Transverse colon (tissue), 4 donors: ENCODE results near the gene TFAP2E. TPM values are rescaled to one million over a fixed set of nuclear protein-coding genes. Genes with fewer than 3 reads are reported as not detected.

Source experiments
- DNase-seq: peaks from one replicate; pipeline ENCODE4 v3.0.0-alpha.2; 2019
- H3K27ac ChIP-seq, 4 donors: fragments of 200-600 bp; sonication (generic); 2 replicates each; pipeline ENCODE4 v1.5.1; 2016 to 2018; ENCODE audit warnings: inconsistent platforms in 4 of 4
- H3K27me3 ChIP-seq: fragments of 200-600 bp; sonication (generic); 2 replicates; pipeline ENCODE4 v1.5.1; 2017; ENCODE audit warnings: inconsistent platforms
- H3K36me3 ChIP-seq, 4 donors: fragments of 200-600 bp; sonication (generic); 2 replicates each; pipeline ENCODE4 v1.5.1; 2017 to 2019; ENCODE audit warnings: inconsistent platforms in 4 of 4
- H3K4me1 ChIP-seq, 4 donors: fragments of 200-600 bp; sonication (generic); 2 replicates each; pipeline ENCODE4 v1.5.1; 2017 to 2020; ENCODE audit warnings: inconsistent platforms in 4 of 4
- H3K4me3 ChIP-seq, 4 donors: fragments of 200-600 bp; sonication (generic); 1 replicate in 1 of 4; 2 replicates in 3 of 4; pipeline versions ENCODE4 v1.5.1 to v1.6.1; 2017 to 2019; ENCODE audit warnings: inconsistent platforms in 4 of 4
- H3K9me3 ChIP-seq, 2 donors: fragments of 200-600 bp; sonication (generic); 2 replicates each; pipeline ENCODE4 v1.5.1; 2017 to 2019; ENCODE audit warnings: inconsistent platforms in 2 of 2
- CTCF ChIP-seq, 5 experiments: fragments of 200-600 bp in 3 of 5; fragments of 450-650 bp in 2 of 5; sonication (generic) in 3 of 5; IDR thresholded peaks; 1 replicate in 2 of 5; 2 replicates in 3 of 5; pipeline ENCODE4 v1.5.1; 2016 to 2017; ENCODE audit warnings: antibody characterized with exemption in 5 of 5, inconsistent platforms in 3 of 5, mild to moderate bottlenecking in 2 of 5, moderate library complexity in 1 of 5
- EP300 ChIP-seq: sonication (generic); formaldehyde crosslinking; IDR thresholded peaks from one replicate; pipeline ENCODE4 v1.6.1; 2017; ENCODE audit warnings: antibody characterized with exemption, low read depth
- POLR2A ChIP-seq: fragments of 450-650 bp; IDR thresholded peaks from one replicate; pipeline ENCODE4 v1.6.1; 2016; ENCODE audit warnings: antibody characterized with exemption, mild to moderate bottlenecking, moderate library complexity
- POLR2AphosphoS5 ChIP-seq, 3 donors: sonication (generic); formaldehyde crosslinking; IDR thresholded peaks; one replicate each; pipeline ENCODE4 v1.6.1; 2016; ENCODE audit warnings: antibody characterized with exemption in 3 of 3
- WGBS, 2 donors: methylation state at CpG; one replicate each; pipeline ENCODE4 v1.1.5; 2018; ENCODE audit warnings: low coverage in 1 of 2; 5-methylcytosine and 5-hydroxymethylcytosine counted together
- in situ Hi-C, 4 donors: fragments of 200-750 bp; cut with MboI; loops; one replicate each; pipeline versions ENCODE4 v1.15.0 to v1.15.1; 2017; ENCODE audit warnings: low sequenced_read_pairs in 3 of 4, low pct_ligation_motif_present in 1 of 4, low pct_unique_long_range_greater_than_20kb in 1 of 4
- intact Hi-C: fragments of 100-400 bp; cut with DNase I; formaldehyde crosslinking; loops from one replicate; pipeline ENCODE4 v1.15.1; 2023; ENCODE audit warnings: low total_unique reads
- total RNA-seq, 4 donors: library from RNA; depleted of rRNA; stranded (reverse); fragments of >200 nt; gene quantifications; one replicate each; pipeline ENCODE4 v1.1.0, GENCODE V29; 2016

TFAP2E gene
- total RNA-seq, 4 donors from 2014 or later, result 0.27 to 1.4 TPM; not detected in 2

GRCh38 chr1:35586808-35587207, 13.7 kb downstream of the TFAP2E start:
- in situ Hi-C loops (no loop called here), intact Hi-C loops (no loop called here)
- no peaks in the 10 kb centered on the region for H3K27me3 ChIP-seq
- no peak for DNase-seq
- no peaks in the 10 kb centered on the region for H3K4me1 ChIP-seq
- no peaks in the 10 kb centered on the region for H3K36me3 ChIP-seq
- no peak for TF ChIP-seq EP300
- TF ChIP-seq POLR2A, result no peak
- TF ChIP-seq CTCF (IDR thresholded peaks at IDR 0.05), result no peak
- no peak for TF ChIP-seq POLR2AphosphoS5 (IDR thresholded peaks at IDR 0.05)
- H3K4me3 ChIP-seq, result no peak overlapping the region
- H3K9me3 ChIP-seq, result no peaks in the 10 kb centered on the region
- no peak overlapping the region for H3K27ac ChIP-seq
- 92% methylated on average over 7 of the region's 7 CpGs; no CpG with 5 or more reads in 1 of the 2 donors for WGBS, 2 donors

- whole genome bisulfite sequencing, 2 donors, result 75% methylated on average over 6 of the region's 6 CpGs; no CpG with 5 or more reads in 1 of the 2 donors
- Histone ChIP-seq H3K27ac (no peak overlapping the region), H3K9me3 (no peaks in the 10 kb centered on the region), H3K4me1 (no peaks in the 10 kb centered on the region), H3K36me3 (no peaks in the 10 kb centered on the region), H3K4me3 (no peak overlapping the region), H3K27me3 (no peaks in the 10 kb centered on the region)
- DNase-seq, result no peak
- in situ Hi-C loops (no loop called here), intact Hi-C loops (no loop called here)
- TF ChIP-seq POLR2A (no peak), POLR2AphosphoS5 (IDR thresholded peaks at IDR 0.05) (no peak), CTCF (IDR thresholded peaks at IDR 0.05) (no peak), EP300 (no peak)
These were observed 14.6 kb downstream of the TFAP2E start for GRCh38 chr1:35587736-35588135.

- in situ Hi-C loops (no loop called here), intact Hi-C loops (no loop called here)
- H3K4me1 ChIP-seq, result no peaks in the 10 kb centered on the region
- no peak for DNase-seq
- no peaks in the 10 kb centered on the region for H3K27me3 ChIP-seq
- TF ChIP-seq POLR2A, result no peak
- no peak for TF ChIP-seq POLR2AphosphoS5 (IDR thresholded peaks at IDR 0.05)
- TF ChIP-seq CTCF (IDR thresholded peaks at IDR 0.05), result no peak
- no peak for TF ChIP-seq EP300
- no peaks in the 10 kb centered on the region for H3K36me3 ChIP-seq
- no peak overlapping the region for H3K4me3 ChIP-seq
- 81 to 100% methylated on average over 2 to 21 of the region's 21 CpGs for WGBS, 2 donors
- H3K9me3 ChIP-seq, result no peaks in the 10 kb centered on the region
- no peak overlapping the region for H3K27ac ChIP-seq
These were observed 15.2 kb downstream of the TFAP2E start for GRCh38 chr1:35588197-35588910.

- whole genome bisulfite sequencing, 2 donors, result 88 to 98% methylated on average over 6 to 15 of the region's 15 CpGs
- Histone ChIP-seq H3K27me3 (no peaks in the 10 kb centered on the region), H3K4me3 (no peak overlapping the region), H3K4me1 (no peaks in the 10 kb centered on the region), H3K36me3 (no peaks in the 10 kb centered on the region), H3K27ac (no peak overlapping the region), H3K9me3 (no peaks in the 10 kb centered on the region)
- in situ Hi-C loops, result no loop called here
- TF ChIP-seq POLR2A, result no peak
- TF ChIP-seq EP300, result no peak
- TF ChIP-seq POLR2AphosphoS5 (IDR thresholded peaks at IDR 0.05), result no peak
- TF ChIP-seq CTCF (IDR thresholded peaks at IDR 0.05), result no peak
- DNase-seq, result no peak
- intact Hi-C loops, result no loop called here
These were observed 16.7 kb downstream of the TFAP2E start for GRCh38 chr1:35589516-35590427.
